HG02884 (cell line): Measurements from ENCODE around the gene PTGR2.
A peak's percentile ranks its signal among the peaks of the same experiment; 100 is the strongest.
"Not testable (repeated sequence)": the region's sequence is repeated elsewhere in the genome, so short reads cannot be mapped to it uniquely, and the experiment has no call there.

Experiments used
- ATAC-seq: cut with Tn5 transposase; IDR thresholded peaks from one replicate; pipeline ENCODE4 v1.9.1; 2021; ENCODE audit warnings: mild to moderate bottlenecking, moderate library complexity; ENCODE audit not compliant: unreplicated experiment

The PTGR2 gene

DNA sequence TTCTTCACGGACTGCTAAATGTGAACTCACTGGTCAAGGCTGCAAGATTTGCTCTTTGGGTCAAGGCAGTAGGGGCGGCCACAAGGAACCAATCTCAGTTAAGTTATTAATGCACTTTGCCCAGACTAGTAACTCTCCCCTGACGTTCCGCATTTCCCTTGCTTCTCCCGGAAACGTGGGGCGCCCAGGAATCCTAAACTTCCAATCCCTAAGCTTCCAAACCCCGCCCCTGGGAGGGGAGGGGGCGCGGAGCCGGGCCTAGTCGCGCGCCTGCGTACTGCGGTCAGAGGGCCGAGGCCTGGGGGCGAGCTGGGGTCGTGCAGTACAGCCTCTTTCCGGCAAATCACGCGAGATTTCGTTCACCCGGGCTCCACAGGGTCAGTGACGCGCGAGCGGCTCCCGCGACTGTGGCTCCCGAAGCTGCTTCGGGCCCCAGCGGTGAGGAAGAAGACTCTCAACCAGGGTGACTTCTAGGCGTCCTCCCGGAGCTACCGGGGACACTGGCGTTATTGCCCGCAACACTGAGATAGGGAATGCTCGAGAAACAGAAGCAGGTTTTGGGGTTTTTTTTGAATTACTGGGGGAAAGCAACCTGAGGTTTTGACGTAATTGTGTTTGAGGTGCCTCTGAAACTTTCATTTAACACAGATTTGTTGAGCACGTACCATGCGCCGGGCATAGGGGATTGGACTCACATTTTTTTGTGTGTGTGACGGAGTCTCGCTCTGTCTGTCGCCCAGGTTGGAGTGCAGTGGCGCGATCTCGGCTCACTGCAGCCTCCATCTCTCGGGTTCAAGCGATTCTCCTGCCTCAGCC lies at the start of gene PTGR2:
PTGR2 (plus strand) TSS at position 265 of the 816 bp plus-strand sequence. CDS start 7,032 bp downstream, outside the sequence.
- peak; percentile 77 for ATAC-seq

DNA sequence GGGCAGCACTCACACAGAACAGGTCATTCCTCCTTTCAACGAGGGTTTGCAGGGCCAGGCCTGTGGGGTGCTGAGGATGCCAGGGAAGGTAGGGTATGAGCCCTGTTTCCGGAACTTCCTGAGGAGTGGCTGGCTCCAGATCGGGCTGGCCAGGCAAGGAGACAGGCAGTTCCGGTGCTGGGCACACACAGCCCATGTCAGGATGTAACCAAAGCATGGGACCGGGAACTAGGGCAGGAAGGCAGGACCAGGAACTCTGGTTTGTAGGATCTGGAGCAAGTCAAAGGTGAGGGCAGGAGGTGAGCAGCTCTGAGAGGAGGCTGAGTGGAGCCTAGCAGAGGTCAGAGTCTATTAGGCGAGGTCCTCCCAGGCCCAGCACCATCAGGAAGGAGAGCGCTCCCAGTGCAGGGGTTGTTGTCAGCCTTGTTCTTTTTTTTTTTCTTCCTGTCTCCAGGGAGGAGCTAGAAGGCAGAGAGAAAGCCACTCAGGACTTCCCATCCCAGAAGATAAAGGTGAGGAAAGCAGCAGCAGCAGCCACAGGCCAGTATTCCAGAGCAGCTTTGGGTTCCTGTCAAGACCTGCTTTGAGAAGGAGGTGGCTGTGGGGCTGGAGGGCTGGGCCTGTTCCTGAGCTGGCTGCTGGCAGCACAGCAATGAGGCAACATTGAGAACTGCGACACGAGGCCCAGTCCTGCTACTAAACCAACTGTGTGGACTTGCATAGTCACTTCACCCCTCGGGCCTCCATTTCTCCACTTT lies 49.0 kb upstream of the PTGR2 start:
- no peak for ATAC-seq

- ATAC-seq = no peak
These were observed 47.0 kb upstream of the PTGR2 start for GRCh38 chr14:73804636-73805035.

- no peak for ATAC-seq
These were observed 44.2 kb upstream of the PTGR2 start for GRCh38 chr14:73807457-73807856.

DNA sequence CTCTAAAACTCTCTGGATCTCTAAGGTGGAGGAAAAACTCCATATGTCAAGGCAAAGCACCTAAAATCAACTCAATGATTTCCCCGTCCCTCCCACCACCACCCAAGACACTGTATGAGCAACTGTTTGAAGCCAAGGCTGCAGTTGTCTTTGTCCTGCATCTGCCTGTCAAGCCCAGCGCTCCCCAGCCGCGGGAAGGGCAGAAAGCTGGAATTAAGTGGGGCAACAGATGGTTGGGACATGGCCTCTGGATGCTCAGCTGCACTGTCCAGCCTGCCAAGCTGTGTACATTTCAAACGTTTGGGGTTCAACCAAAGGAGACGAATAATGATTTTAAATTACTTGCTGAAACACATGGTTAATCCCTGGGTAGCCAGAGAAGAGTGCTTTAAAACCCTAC lies 42.2 kb upstream of the PTGR2 start:
- no peak for ATAC-seq

GRCh38 chr14:73810478-73811163 lies 41.0 kb upstream of the PTGR2 start:
- ATAC-seq = no peak

- no peak for ATAC-seq
These were observed 40.5 kb upstream of the PTGR2 start for GRCh38 chr14:73811164-73811503.

GRCh38 chr14:73814153-73814552 lies 37.5 kb upstream of the PTGR2 start:
- ATAC-seq = no peak

GRCh38 chr14:73815849-73816248 lies 35.8 kb upstream of the PTGR2 start:
- ATAC-seq = no peak

DNA sequence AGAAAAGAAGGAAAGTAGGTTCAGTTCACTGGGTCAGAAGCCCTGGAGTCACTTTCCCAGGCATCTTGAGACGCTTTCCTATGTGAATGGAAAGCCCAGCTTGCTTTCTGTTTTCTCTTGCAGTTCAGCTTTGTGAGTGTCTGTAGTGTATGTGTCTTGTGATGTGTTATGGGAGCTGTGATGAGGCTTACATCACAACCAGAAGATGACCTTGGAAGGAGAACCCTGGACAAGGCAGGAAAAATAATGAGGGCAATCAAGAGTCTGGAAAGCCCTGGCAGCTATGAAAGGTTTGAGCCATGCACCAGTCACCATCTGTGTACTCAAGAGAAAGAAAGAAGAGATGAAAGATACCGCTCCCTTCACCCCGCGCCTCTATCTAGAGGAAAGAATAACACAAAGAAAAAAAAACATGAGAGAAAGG lies 35.2 kb upstream of the PTGR2 start:
- no peak for ATAC-seq

DNA sequence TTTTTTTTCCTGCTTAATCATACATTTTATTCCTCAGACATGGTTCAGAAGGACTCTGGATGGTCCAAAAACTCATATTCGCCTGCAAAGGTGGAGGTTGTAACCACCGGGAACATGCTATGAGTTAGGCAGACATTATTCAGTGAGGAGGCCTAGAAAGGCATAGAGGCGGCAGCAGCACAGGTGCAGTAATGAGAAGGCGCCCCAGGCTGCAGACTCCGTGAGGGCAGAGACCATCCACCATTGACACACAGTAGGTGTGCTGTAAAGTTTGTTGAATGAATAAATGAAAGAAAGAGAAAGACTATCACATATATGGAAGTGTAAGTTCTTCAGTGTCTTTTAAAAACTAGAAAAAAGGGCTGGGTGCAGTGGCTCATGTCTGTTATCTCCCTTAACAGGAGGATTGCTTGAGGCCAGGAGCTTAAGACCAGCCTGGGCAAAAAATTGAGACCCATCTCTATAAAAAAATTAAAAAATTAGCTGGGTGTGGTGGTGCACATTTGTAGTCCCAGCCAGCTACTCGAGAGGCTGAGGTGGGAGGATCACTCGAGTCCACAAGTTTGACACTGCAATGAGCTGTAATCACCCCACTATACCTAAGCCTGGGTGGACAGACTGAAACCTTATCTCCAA lies 34.5 kb upstream of the PTGR2 start:
- ATAC-seq = no peak

DNA sequence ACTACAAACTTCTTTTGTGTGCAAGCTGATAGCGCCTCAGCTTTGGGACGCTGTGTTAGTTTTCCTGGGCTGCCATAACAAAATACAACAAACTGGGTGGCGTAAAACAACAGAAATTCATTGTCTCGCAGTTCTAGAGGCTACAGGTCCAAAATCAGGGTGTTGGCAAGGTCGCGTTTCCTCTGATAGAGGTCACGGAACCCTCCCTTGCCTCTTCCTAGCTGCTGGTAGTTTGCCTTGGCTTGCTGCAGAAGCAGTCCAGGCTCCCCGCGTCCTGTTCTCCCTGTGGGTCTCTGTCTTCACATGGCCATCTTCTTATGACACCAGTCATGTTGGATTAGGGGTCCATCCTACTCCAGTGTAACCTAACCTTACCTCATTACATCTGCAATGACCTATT lies 32.8 kb upstream of the PTGR2 start:
- ATAC-seq = no peak

- ATAC-seq = no peak
These were observed 31.0 kb upstream of the PTGR2 start for GRCh38 chr14:73820631-73821030.

DNA sequence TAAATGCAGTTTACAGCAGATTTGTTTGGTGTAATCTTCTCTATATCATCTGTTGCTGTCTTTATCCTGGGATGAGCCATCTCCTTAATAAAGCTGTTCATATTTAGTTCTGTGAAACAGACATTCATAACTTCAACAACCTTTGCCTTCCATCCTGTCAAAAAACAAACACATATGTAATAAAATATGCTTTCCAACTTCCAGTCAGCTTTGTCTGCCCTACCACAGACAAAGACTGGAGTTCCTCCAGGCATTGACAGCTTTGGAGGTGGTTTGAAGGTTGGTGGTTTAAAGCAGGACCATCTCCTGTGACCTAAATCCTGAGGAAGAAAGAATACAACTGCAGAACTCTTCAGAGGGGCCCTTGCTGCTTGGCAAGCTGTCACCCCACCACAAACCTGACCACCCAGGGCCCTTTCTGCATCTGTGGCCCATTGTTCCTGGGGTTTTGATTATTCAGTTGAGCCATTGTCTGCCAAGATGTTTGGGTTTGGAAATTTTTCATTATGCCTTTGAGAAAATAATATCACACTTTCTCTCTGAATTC lies 28.2 kb upstream of the PTGR2 start:
- no peak for ATAC-seq

DNA sequence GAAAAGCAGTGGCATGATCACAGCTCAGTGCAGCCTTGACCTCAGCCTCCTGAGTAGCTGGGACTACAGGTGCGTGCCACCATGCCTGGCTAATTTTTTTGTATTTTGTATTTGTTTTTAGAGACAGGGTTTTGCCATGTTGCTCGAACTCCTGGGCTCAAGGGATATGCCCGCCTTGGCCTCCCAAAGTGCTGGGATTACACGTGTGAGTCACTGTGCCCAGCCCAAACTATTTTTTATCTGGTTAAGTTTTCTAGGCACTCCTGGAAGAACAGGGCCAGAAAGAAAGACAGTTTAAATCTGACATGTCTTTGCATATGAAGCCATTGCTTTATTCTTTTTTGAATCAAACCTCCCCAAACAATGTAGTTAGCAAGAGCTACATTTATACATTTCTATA lies 27.5 kb upstream of the PTGR2 start:
- no peak for ATAC-seq

GRCh38 chr14:73824536-73824935 lies 27.1 kb upstream of the PTGR2 start:
- no peak for ATAC-seq

- no peak for ATAC-seq
These were observed 26.0 kb upstream of the PTGR2 start for GRCh38 chr14:73825551-73826188.

- ATAC-seq = not testable (repeated sequence)
These were observed 24.4 kb upstream of the PTGR2 start for GRCh38 chr14:73827190-73827589.

GRCh38 chr14:73829071-73829470 lies 22.6 kb upstream of the PTGR2 start:
- ATAC-seq = no peak
